Measurements from ENCODE around the gene MCM9.

The MCM9 gene

DNA sequence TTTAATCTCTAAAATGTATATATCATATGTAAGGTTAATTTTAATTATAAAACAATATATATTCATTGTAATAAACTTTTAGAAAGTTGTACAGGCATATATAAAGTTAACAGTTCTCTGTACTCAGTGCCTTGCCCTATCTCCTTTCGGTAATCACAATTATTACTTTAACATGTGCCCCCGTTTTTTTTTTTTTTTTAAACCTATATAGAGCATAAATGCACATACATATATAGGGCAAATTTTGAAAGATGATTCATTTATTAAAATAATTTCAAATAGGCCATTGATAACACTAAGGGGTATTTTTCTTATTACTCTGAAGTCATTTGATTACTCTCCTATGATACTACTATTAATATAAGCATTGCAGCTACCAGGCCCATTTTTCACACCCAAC, 39.1 kb downstream of the MCM9 start:
- no peaks in the 10 kb centered on the region for H3K27me3 ChIP-seq (ENCODE audit: insufficient read depth, low read length)
- no peak overlapping the region for H3K18ac ChIP-seq (ENCODE audit: low read length)
- H4K91ac ChIP-seq (ENCODE audit: low read depth, low read length): no peak overlapping the region
- H3K4ac ChIP-seq (ENCODE audit: low read depth, low read length): no peak overlapping the region
- no peak overlapping the region for H3K4me3 ChIP-seq (ENCODE audit: low read depth, low read length)
- H3K4me1 ChIP-seq (ENCODE audit: control insufficient read depth in 1 of 2, insufficient read depth in 2 of 2, low read length in 2 of 2): peaks cover 0 to 3% of the 10 kb centered on the region in 2 experiments
- no peak overlapping the region for H3K9ac ChIP-seq (ENCODE audit: low read length)
- H3K36me3 ChIP-seq (ENCODE audit: control insufficient read depth in 1 of 2, insufficient read depth in 2 of 2, low read length in 2 of 2): peaks cover 4 to 7% of the 10 kb centered on the region in 2 experiments
- H3K79me2 ChIP-seq (ENCODE audit: control insufficient read depth, insufficient read depth, low read length, poor library complexity): peaks cover 16% of the 10 kb centered on the region
- H3K4me2 ChIP-seq (ENCODE audit: low read length): peak overlapping the region; percentile 38
- no peak overlapping the region for H3K23ac ChIP-seq (ENCODE audit: low read length)
- H3K79me1 ChIP-seq (ENCODE audit: low read length): peaks cover 14% of the 10 kb centered on the region
- no peak for DNase-seq
- no peak overlapping the region for H2AK5ac ChIP-seq (ENCODE audit: low read length)
- no peak overlapping the region for H3K27ac ChIP-seq (ENCODE audit: low read depth, low read length)
- H3K14ac ChIP-seq (ENCODE audit: low read length): no peak overlapping the region
- WGBS (ENCODE audit: extremely low coverage, insufficient coverage, insufficient read length): no CpG with 5 or more reads among the region's 2 CpGs
- no peak overlapping the region for H2BK12ac ChIP-seq (ENCODE audit: low read length)
- no peak overlapping the region for H2BK5ac ChIP-seq (ENCODE audit: low read depth, low read length, poor library complexity)
- H4K8ac ChIP-seq (ENCODE audit: low read depth, low read length): no peak overlapping the region
- no peak overlapping the region for H2AFZ ChIP-seq (ENCODE audit: insufficient read depth, low read length, poor library complexity)
- H4K12ac ChIP-seq (ENCODE audit: low read depth, low read length): no peak overlapping the region
- no peak overlapping the region for H2BK120ac ChIP-seq (ENCODE audit: insufficient read depth, low read length, poor library complexity)
- no peaks in the 10 kb centered on the region for H3K9me3 ChIP-seq (ENCODE audit: insufficient read depth, low read depth, low read length)

- H3K27ac ChIP-seq (ENCODE audit: low read depth, low read length): peak overlapping the region; percentile 95
- H2BK5ac ChIP-seq (ENCODE audit: low read depth, low read length, poor library complexity): peak overlapping the region; percentile 98
- no peak overlapping the region for H2BK12ac ChIP-seq (ENCODE audit: low read length)
- no CpG with 5 or more reads among the region's 11 CpGs for WGBS (ENCODE audit: extremely low coverage, insufficient coverage, insufficient read length)
- H3K4me3 ChIP-seq (ENCODE audit: low read depth, low read length): peak overlapping the region; percentile 99
- H4K8ac ChIP-seq (ENCODE audit: low read depth, low read length): peak overlapping the region; percentile 89
- peaks cover 14% of the 10 kb centered on the region for H3K79me1 ChIP-seq (ENCODE audit: low read length)
- H2AFZ ChIP-seq (ENCODE audit: insufficient read depth, low read length, poor library complexity): no peak overlapping the region
- H2AK5ac ChIP-seq (ENCODE audit: low read length): no peak overlapping the region
- H2BK120ac ChIP-seq (ENCODE audit: insufficient read depth, low read length, poor library complexity): peak overlapping the region; percentile 93
- peaks cover 16% of the 10 kb centered on the region for H3K79me2 ChIP-seq (ENCODE audit: control insufficient read depth, insufficient read depth, low read length, poor library complexity)
- no peak overlapping the region for H3K18ac ChIP-seq (ENCODE audit: low read length)
- H3K4me1 ChIP-seq (ENCODE audit: control insufficient read depth in 1 of 2, insufficient read depth in 2 of 2, low read length in 2 of 2): peaks cover 0 to 3% of the 10 kb centered on the region in 2 experiments
- H3K23ac ChIP-seq (ENCODE audit: low read length): no peak overlapping the region
- H3K9ac ChIP-seq (ENCODE audit: low read length): peak overlapping the region; percentile 98
- H3K4me2 ChIP-seq (ENCODE audit: low read length): peak overlapping the region; percentile 56
- H3K4ac ChIP-seq (ENCODE audit: low read depth, low read length): peak overlapping the region; percentile 83
- peak overlapping the region; percentile 94 for H4K12ac ChIP-seq (ENCODE audit: low read depth, low read length)
- H3K14ac ChIP-seq (ENCODE audit: low read length): peak overlapping the region; percentile 96
- no peaks in the 10 kb centered on the region for H3K27me3 ChIP-seq (ENCODE audit: insufficient read depth, low read length)
- H3K36me3 ChIP-seq (ENCODE audit: control insufficient read depth in 1 of 2, insufficient read depth in 2 of 2, low read length in 2 of 2): peaks cover 4 to 7% of the 10 kb centered on the region in 2 experiments
- H4K91ac ChIP-seq (ENCODE audit: low read depth, low read length): peak overlapping the region; percentile 95
- DNase-seq: no peak
- H3K9me3 ChIP-seq (ENCODE audit: insufficient read depth, low read depth, low read length): no peaks in the 10 kb centered on the region
Measured at GRCh38 chr6:118895261-118895560, 39.7 kb downstream of the MCM9 start.

GRCh38 chr6:118894425-118895260, 40.3 kb downstream of the MCM9 start:
- WGBS (ENCODE audit: extremely low coverage, insufficient coverage, insufficient read length): no CpG with 5 or more reads among the region's 102 CpGs
- peaks cover 0 to 3% of the 10 kb centered on the region in 2 experiments for H3K4me1 ChIP-seq (ENCODE audit: control insufficient read depth in 1 of 2, insufficient read depth in 2 of 2, low read length in 2 of 2)
- peak overlapping the region; percentile 99 for H3K4me3 ChIP-seq (ENCODE audit: low read depth, low read length)
- peak overlapping the region; percentile 96 for H3K14ac ChIP-seq (ENCODE audit: low read length)
- peak overlapping the region; percentile 39 for H2BK12ac ChIP-seq (ENCODE audit: low read length)
- peak overlapping the region; percentile 95 for H3K27ac ChIP-seq (ENCODE audit: low read depth, low read length)
- H3K4ac ChIP-seq (ENCODE audit: low read depth, low read length): peak overlapping the region; percentile 83
- peak overlapping the region; percentile 100 for H3K18ac ChIP-seq (ENCODE audit: low read length)
- peaks cover 14% of the 10 kb centered on the region for H3K79me1 ChIP-seq (ENCODE audit: low read length)
- H3K9me3 ChIP-seq (ENCODE audit: insufficient read depth, low read depth, low read length): no peaks in the 10 kb centered on the region
- H2AK5ac ChIP-seq (ENCODE audit: low read length): peak overlapping the region; percentile 94
- H4K8ac ChIP-seq (ENCODE audit: low read depth, low read length): peak overlapping the region; percentile 89
- peak; percentile 51 to 77 for DNase-seq
- peaks cover 4 to 6% of the 10 kb centered on the region in 2 experiments for H3K36me3 ChIP-seq (ENCODE audit: control insufficient read depth in 1 of 2, insufficient read depth in 2 of 2, low read length in 2 of 2)
- H2BK120ac ChIP-seq (ENCODE audit: insufficient read depth, low read length, poor library complexity): peak overlapping the region; percentile 93
- peak overlapping the region; percentile 95 for H4K91ac ChIP-seq (ENCODE audit: low read depth, low read length)
- H4K12ac ChIP-seq (ENCODE audit: low read depth, low read length): peak overlapping the region; percentile 94
- H3K4me2 ChIP-seq (ENCODE audit: low read length): peak overlapping the region; percentile 56
- no peaks in the 10 kb centered on the region for H3K27me3 ChIP-seq (ENCODE audit: insufficient read depth, low read length)
- peak overlapping the region; percentile 26 for H2AFZ ChIP-seq (ENCODE audit: insufficient read depth, low read length, poor library complexity)
- H3K79me2 ChIP-seq (ENCODE audit: control insufficient read depth, insufficient read depth, low read length, poor library complexity): peaks cover 16% of the 10 kb centered on the region
- peak overlapping the region; percentile 98 for H2BK5ac ChIP-seq (ENCODE audit: low read depth, low read length, poor library complexity)
- no peak overlapping the region for H3K23ac ChIP-seq (ENCODE audit: low read length)
- peak overlapping the region; percentile 98 for H3K9ac ChIP-seq (ENCODE audit: low read length)

DNA sequence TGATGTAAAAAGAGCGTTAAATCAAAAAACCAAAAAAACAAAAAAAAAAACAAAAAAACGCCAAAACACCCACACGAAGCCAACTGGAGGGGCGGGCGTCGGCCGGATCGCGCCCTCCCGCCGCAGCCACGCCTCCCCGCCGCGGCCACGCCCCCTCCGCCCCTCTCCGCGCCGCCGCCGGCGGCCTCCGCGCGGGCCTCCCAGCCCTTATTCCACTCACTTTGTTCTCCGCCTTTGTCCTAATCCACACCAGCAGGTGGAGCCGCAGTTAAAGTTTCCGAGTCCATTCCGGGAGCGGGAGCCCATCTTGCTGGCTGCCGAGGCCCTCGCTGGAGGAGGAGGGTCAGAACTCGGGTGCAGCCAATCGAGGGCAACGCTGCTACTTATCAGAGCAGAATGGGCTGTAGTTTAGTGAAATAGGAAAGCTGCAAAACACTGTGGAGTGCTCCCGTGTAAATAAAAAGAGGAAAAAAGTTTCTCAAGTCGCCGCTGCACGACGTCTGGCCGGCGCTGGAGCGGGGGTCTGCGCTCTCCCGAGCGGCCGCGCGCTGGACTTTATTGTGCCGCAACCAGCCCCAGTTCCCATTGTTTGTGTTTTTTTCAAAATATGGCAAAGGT, 41.0 kb downstream of the MCM9 start, which contains the start of gene ASF1A:
ASF1A (plus strand) TSS at position 346 of the 618 bp plus-strand sequence; CDS start at position 608, 262 bp downstream.
- peak within 1 kb of the TSS; percentile 39 for H2BK12ac ChIP-seq (ENCODE audit: low read length)
- whole genome bisulfite sequencing (ENCODE audit: extremely low coverage, insufficient coverage, insufficient read length): no CpG with 5 or more reads among the region's 51 CpGs

More for the DNA sequence above, 41.0 kb downstream of the MCM9 start, which contains the start of gene ASF1A:
- H3K4ac ChIP-seq (ENCODE audit: low read depth, low read length): peak within 1 kb of the TSS; percentile 83
- H4K91ac ChIP-seq (ENCODE audit: low read depth, low read length): peak within 1 kb of the TSS; percentile 95
- peak within 1 kb of the TSS; percentile 84 for H3K4me2 ChIP-seq (ENCODE audit: low read length)
- peak within 1 kb of the TSS; percentile 99 for H3K4me3 ChIP-seq (ENCODE audit: low read depth, low read length)
- peak; percentile 96 to 99 for DNase-seq
- H3K23ac ChIP-seq (ENCODE audit: low read length): no peak within 1 kb of the TSS
- H2BK120ac ChIP-seq (ENCODE audit: insufficient read depth, low read length, poor library complexity): peak within 1 kb of the TSS; percentile 93
- H3K27me3 ChIP-seq (ENCODE audit: insufficient read depth, low read length): no peaks in the 10 kb centered on the region
- H3K9ac ChIP-seq (ENCODE audit: low read length): peak within 1 kb of the TSS; percentile 98
- no peaks in the 10 kb centered on the region for H3K9me3 ChIP-seq (ENCODE audit: insufficient read depth, low read depth, low read length)
- peak within 1 kb of the TSS; percentile 94 for H4K12ac ChIP-seq (ENCODE audit: low read depth, low read length)
- H3K18ac ChIP-seq (ENCODE audit: low read length): peak within 1 kb of the TSS; percentile 100
- H3K14ac ChIP-seq (ENCODE audit: low read length): peak within 1 kb of the TSS; percentile 96
- H2AFZ ChIP-seq (ENCODE audit: insufficient read depth, low read length, poor library complexity): peak within 1 kb of the TSS; percentile 26
- peaks cover 14% of the 10 kb centered on the region for H3K79me1 ChIP-seq (ENCODE audit: low read length)
- H2BK5ac ChIP-seq (ENCODE audit: low read depth, low read length, poor library complexity): peak within 1 kb of the TSS; percentile 98
- no peaks in the 10 kb centered on the region for H3K4me1 ChIP-seq (ENCODE audit: control insufficient read depth in 1 of 2, insufficient read depth in 2 of 2, low read length in 2 of 2)
- H2AK5ac ChIP-seq (ENCODE audit: low read length): peak within 1 kb of the TSS; percentile 94
- H3K79me2 ChIP-seq (ENCODE audit: control insufficient read depth, insufficient read depth, low read length, poor library complexity): peaks cover 13% of the 10 kb centered on the region
- peak within 1 kb of the TSS; percentile 89 for H4K8ac ChIP-seq (ENCODE audit: low read depth, low read length)
- H3K27ac ChIP-seq (ENCODE audit: low read depth, low read length): peak within 1 kb of the TSS; percentile 95
- H3K36me3 ChIP-seq (ENCODE audit: control insufficient read depth in 1 of 2, insufficient read depth in 2 of 2, low read length in 2 of 2): peaks cover under 1 to 2% of the 10 kb centered on the region in 2 experiments

All from trophoblast cell (in vitro differentiated cells and primary cell).